Gastroesophageal sphincter (tissue), 3 donors: ENCODE results near the gene C10orf90.

Source experiments
- CTCF ChIP-seq, 4 experiments: fragments of 200-600 bp in 2 of 4; fragments of 450-650 bp in 2 of 4; sonication (generic) in 1 of 4; IDR thresholded peaks; one replicate each; pipeline ENCODE4 v1.5.1; 2017 to 2019; ENCODE audit warnings: antibody characterized with exemption in 4 of 4, mild to moderate bottlenecking in 2 of 4, moderate library complexity in 2 of 4
- EP300 ChIP-seq: sonication (generic); formaldehyde crosslinking; IDR thresholded peaks from one replicate; pipeline ENCODE4 v1.6.1; 2017; ENCODE audit warnings: antibody characterized with exemption, mild to moderate bottlenecking
- POLR2A ChIP-seq, 2 donors: fragments of 450-650 bp; IDR thresholded peaks; one replicate each; pipeline ENCODE4 v1.6.1; 2017; ENCODE audit warnings: antibody characterized with exemption in 2 of 2, mild to moderate bottlenecking in 2 of 2, moderate library complexity in 1 of 2
- POLR2AphosphoS5 ChIP-seq: sonication (generic); formaldehyde crosslinking; IDR thresholded peaks from one replicate; pipeline ENCODE4 v1.6.1; 2017; ENCODE audit warnings: antibody characterized with exemption

- TF ChIP-seq CTCF (IDR thresholded peaks at IDR 0.05): no peak
- TF ChIP-seq POLR2A (IDR thresholded peaks at IDR 0.05): no peak
- no peak for TF ChIP-seq POLR2AphosphoS5
- no peak for TF ChIP-seq EP300
Measured at GRCh38 chr10:126617208-126617607, 53.3 kb downstream of the C10orf90 start.
